K562 (cell line): Measurements from ENCODE around the gene MARK4. TPM values are rescaled to one million over a fixed set of nuclear protein-coding genes. Genes with fewer than 3 reads are reported as not detected.
"Not testable (repeated sequence)": the region's sequence is repeated elsewhere in the genome, so short reads cannot be mapped to it uniquely, and the experiment has no call there.

Experiments used
- ATAC-seq: fragments of 200-7000 bp; cut with Tn5 transposase; 3 replicates; pipeline ENCODE4 v1.9.1; 2020; ENCODE audit warnings: moderate library complexity
- BruUV-seq: library from RNA; stranded (reverse); fragments of 400-500 nt; replicated peaks from 2 replicates; lab custom pipeline; 2021; lab: Mats Ljungman, UMichigan
- CTCF ChIA-PET: fragments of 300-600 bp; formaldehyde crosslinking; extraction: SDS; loops from one replicate; lab custom pipeline; 2021; ENCODE audit warnings: low intra/inter-chr PET ratio; lab: Yijun Ruan, JAX
- POLR2A ChIA-PET: fragments of 300-600, 350-650 bp; sonication (Branson Sonifier 250); formaldehyde crosslinking; extraction: SDS; loops from one replicate; lab custom pipeline; 2021; ENCODE audit warnings: antibody characterized with exemption, inconsistent platforms; lab: Yijun Ruan, JAX
- DNase-seq, 4 experiments: peaks; one replicate each; pipeline versions ENCODE4 v3.0.0 to v3.0.0-alpha.2; 2011 to 2018; ENCODE audit warnings: low spot score in 3 of 4, mixed read lengths in 3 of 4; ENCODE audit errors: extremely low read depth in 1 of 4
- FAIRE-seq: peaks from 2 replicates; lab custom pipeline; 2011; peaks lifted over from hg19 to GRCh38; lab: Jason Lieb, UNC
- H2AFZ ChIP-seq: 2 replicates; pipeline ENCODE4 v1.6.0; 2011; ENCODE audit warnings: low read depth, low read length, control low read depth, inconsistent platforms
- H3K27ac ChIP-seq: fragments of 200-600 bp; 3 replicates; pipeline ENCODE4 v1.8.0; 2011; ENCODE audit warnings: low read depth, mild to moderate bottlenecking, control low read depth, inconsistent platforms, low read length, moderate library complexity, mixed read lengths; ENCODE audit errors: extremely low read depth
- H3K27me3 ChIP-seq, 2 experiments: fragments of 300-600 bp in 1 of 2; 2 replicates in 1 of 2; 3 replicates in 1 of 2; pipeline versions ENCODE4 v1.6.0 to v1.8.0; 2011; ENCODE audit warnings: inconsistent platforms in 2 of 2, low read length in 2 of 2, mild to moderate bottlenecking in 1 of 2, mixed read lengths in 1 of 2, moderate library complexity in 1 of 2; ENCODE audit not compliant: control insufficient read depth in 2 of 2, insufficient read depth in 2 of 2
- H3K36me3 ChIP-seq: fragments of 300-600 bp; 3 replicates; pipeline ENCODE4 v1.8.0; 2011; ENCODE audit warnings: mild to moderate bottlenecking, low read length, inconsistent platforms; ENCODE audit not compliant: control insufficient read depth, insufficient read depth
- H3K4me1 ChIP-seq, 2 experiments: fragments of 200-600 bp in 1 of 2; replicated peaks in 1 of 2; 2 replicates in 1 of 2; 3 replicates in 1 of 2; pipeline versions ENCODE4 v1.5.1 to v1.8.0; 2011; ENCODE audit warnings: inconsistent platforms in 2 of 2, low read length in 2 of 2, mild to moderate bottlenecking in 1 of 2, mixed read lengths in 1 of 2, moderate library complexity in 1 of 2; ENCODE audit not compliant: control insufficient read depth in 2 of 2, insufficient read depth in 2 of 2
- H3K4me2 ChIP-seq: 2 replicates; pipeline ENCODE4 v1.6.1; 2011; ENCODE audit warnings: low read length, control low read depth, inconsistent platforms, mixed read lengths; ENCODE audit not compliant: insufficient read depth
- H3K4me3 ChIP-seq: fragments of 200-600 bp; sonication (generic), shearing (Covaris generic); 2 replicates; pipeline ENCODE4 v1.5.1; 2016; ENCODE audit warnings: control low read depth, inconsistent platforms
- H3K79me2 ChIP-seq: fragments of 200-600 bp; 3 replicates; pipeline ENCODE4 v1.8.0; 2011; ENCODE audit warnings: low read length, inconsistent platforms; ENCODE audit not compliant: control insufficient read depth, insufficient read depth
- H3K9ac ChIP-seq, 2 experiments: 2 replicates each; pipeline versions ENCODE4 v1.6.0 to v1.6.1; 2011; ENCODE audit warnings: low read depth in 2 of 2, low read length in 2 of 2, control low read depth in 1 of 2, inconsistent platforms in 1 of 2, mild to moderate bottlenecking in 1 of 2, mixed read lengths in 1 of 2; ENCODE audit not compliant: insufficient read depth in 1 of 2
- H3K9me1 ChIP-seq: one replicate; pipeline ENCODE4 v1.6.0; 2011; ENCODE audit warnings: inconsistent platforms, mild to moderate bottlenecking, low read length, moderate library complexity; ENCODE audit not compliant: control insufficient read depth, insufficient read depth
- H3K9me3 ChIP-seq: replicated peaks from 2 replicates; pipeline ENCODE4 v1.5.1; 2011; ENCODE audit warnings: low read depth, low read length, inconsistent platforms; ENCODE audit not compliant: control insufficient read depth, insufficient read depth
- H4K20me1 ChIP-seq: replicated peaks from 2 replicates; pipeline ENCODE4 v1.6.1; 2011; ENCODE audit warnings: low read length, inconsistent platforms, mixed read lengths; ENCODE audit not compliant: control insufficient read depth, insufficient read depth
- MAFK ChIP-seq: IDR thresholded peaks from 2 replicates; pipeline ENCODE4 v1.6.1; 2011; ENCODE audit warnings: low read length, improper control_type of control experiment
- POLR2G ChIP-seq: fragments of 200-400 bp; formaldehyde crosslinking; IDR thresholded peaks from 2 replicates; pipeline ENCODE4 v1.6.1; 2017; ENCODE audit warnings: low read depth, mild to moderate bottlenecking, antibody characterized with exemption, low read length, moderate library complexity
- WGBS: fragments of 100-300 bp; shearing (Covaris generic); methylation state at CpG from one replicate; pipeline ENCODE4 v1.1.6; 2016; ENCODE audit warnings: low coverage, mixed read lengths; ENCODE audit not compliant: insufficient coverage; ENCODE audit errors: missing lambda C conversion rate; 5-methylcytosine and 5-hydroxymethylcytosine counted together
- in situ Hi-C: fragments of 300-500 bp; cut with MboI; formaldehyde crosslinking; loops from 4 replicates; pipeline ENCODE4 v1.15.0; 2018; ENCODE audit warnings: inconsistent platforms, mixed read lengths
- intact Hi-C: fragments of 100-400 bp; cut with micrococcal nuclease; formaldehyde crosslinking; loops from 2 replicates; pipeline ENCODE4 v1.14.2; 2022
- polyA plus RNA-seq, 8 experiments: library from polyadenylated mRNA; depleted of rRNA in 4 of 8; stranded (reverse) in 5 of 8; unstranded in 3 of 8; fragments of >200 nt; fragmentation: Nextera tagmentation in 2 of 8; fragmentation: Illumina TruSeq in 1 of 8; extraction: Ambion mirVana in 2 of 8; extraction: Trizol in 1 of 8; gene quantifications; 2 replicates each; pipeline versions ENCODE4 v1.2.1 to v1.2.3, GENCODE V29; 2011 to 2014; ENCODE audit warnings: inconsistent platforms in 1 of 8, missing spikeins in 1 of 8
- total RNA-seq, 7 experiments: library from RNA; depleted of rRNA in 6 of 7; stranded (reverse); fragments of >200 nt in 6 of 7; fragmentation: Illumina TruSeq in 2 of 7; extraction: Trizol in 2 of 7; gene quantifications; 2 replicates each; pipeline versions ENCODE4 v1.2.1 to v1.2.3, GENCODE V29; 2011 to 2021; ENCODE audit warnings: low replicate concordance in 1 of 7

Gene MARK4
- total and polyA plus RNA-seq, 9 of the 15 experiments (the other 6 are each of a cell fraction or from before 2014, with no cell fraction given) = 0.52 to 29.4 (median 8.6) TPM

DNA sequence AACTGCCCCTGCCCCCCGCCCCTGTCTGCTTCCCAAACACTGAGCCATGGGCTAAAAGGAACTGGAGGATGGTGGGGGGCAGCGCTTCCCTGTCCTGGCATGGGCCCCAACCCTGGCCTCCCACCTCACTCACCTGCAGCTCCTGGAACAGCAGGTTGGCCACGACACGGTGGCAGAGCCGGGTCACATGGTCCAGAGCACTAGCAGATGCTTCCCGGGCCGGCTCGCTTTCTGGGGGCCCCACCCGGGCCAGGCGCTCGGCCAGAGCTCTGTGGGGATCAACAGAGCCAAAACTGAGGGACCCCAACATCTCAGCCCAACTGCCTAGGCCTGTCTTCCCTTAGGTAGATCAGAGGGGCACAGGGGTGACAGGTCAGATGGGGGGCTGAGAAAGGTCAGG, 26.4 kb upstream of the MARK4 start:
- Histone ChIP-seq H3K79me2 (no peaks in the 10 kb centered on the region), H3K27me3 (no peaks in the 10 kb centered on the region), H3K27ac (no peak overlapping the region), H3K4me1 (peaks cover under 1 to 10% of the 10 kb centered on the region in 2 experiments; a peak in 3 of 5 replicates), H3K9ac (peak overlapping the region in 1 of 2 experiments; percentile 14; a peak in 1 of 4 replicates), H4K20me1 (no peaks in the 10 kb centered on the region), H2AFZ (no peak overlapping the region), H3K9me1 (no peaks in the 10 kb centered on the region), H3K4me3 (no peak overlapping the region), H3K36me3 (peaks cover 2% of the 10 kb centered on the region; the same call in 2 of the 3 replicates), H3K4me2 (no peak overlapping the region), H3K9me3 (no peaks in the 10 kb centered on the region)
- TF ChIP-seq MAFK (no peak), POLR2G (peak; percentile 44; the same call in 1 of the 2 replicates)
- ATAC-seq (no peak), FAIRE-seq (no peak), DNase-seq (no peak)
- CTCF ChIA-PET = no interaction called here
- POLR2A ChIA-PET = no interaction called here
- BruUV-seq = no TSS peak
- in situ Hi-C loops = no loop called here
- intact Hi-C loops = no loop called here
- 56% methylated on average over 9 of the region's 11 CpGs for WGBS

GRCh38 chr19:45229056-45229455, 22.0 kb upstream of the MARK4 start:
- H3K4me3 ChIP-seq, H2AFZ ChIP-seq, H3K27me3 ChIP-seq, H4K20me1 ChIP-seq, H3K4me2 ChIP-seq, FAIRE-seq, in situ Hi-C loops, H3K9me1 ChIP-seq, intact Hi-C loops, ATAC-seq, BruUV-seq, H3K4me1 ChIP-seq, H3K79me2 ChIP-seq, DNase-seq, H3K27ac ChIP-seq, H3K9me3 ChIP-seq, CTCF ChIA-PET, H3K9ac ChIP-seq: not testable (repeated sequence)
- POLR2A ChIA-PET = interaction anchor here (0.9 kb wide), 1 partner anchor 9 kb away, joined by 4 read pairs; no protein-coding TSS in a partner anchor
- 46% methylated on average over 2 of the region's 2 CpGs for WGBS
- H3K36me3 ChIP-seq = peaks cover 10% of the 10 kb centered on the region
